GM04503 (cell line): Measurements from ENCODE around the gene ESRRB.

Experiments
- DNase-seq: peaks from one replicate; pipeline ENCODE4 v3.0.0-alpha.2; 2012; ENCODE audit warnings: low read depth

ESRRB gene

GRCh38 chr14:76407449-76408150 is 31.7 kb downstream of the ESRRB start:
- DNase-seq = no peak

- no peak for DNase-seq
Observed at GRCh38 chr14:76408877-76409276, 32.9 kb downstream of the ESRRB start.

GRCh38 chr14:76412501-76412900 is 36.6 kb downstream of the ESRRB start:
- no peak for DNase-seq

GRCh38 chr14:76413106-76413961 is 37.4 kb downstream of the ESRRB start:
- DNase-seq = no peak

- no peak for DNase-seq
Observed at GRCh38 chr14:76413962-76414600, 38.1 kb downstream of the ESRRB start.

- no peak for DNase-seq
Observed at GRCh38 chr14:76419399-76419798, 43.5 kb downstream of the ESRRB start.

GRCh38 chr14:76420827-76421226 is 44.9 kb downstream of the ESRRB start:
- no peak for DNase-seq

GRCh38 chr14:76421662-76422061 is 45.7 kb downstream of the ESRRB start:
- DNase-seq = no peak

GRCh38 chr14:76422662-76423061 is 46.7 kb downstream of the ESRRB start:
- DNase-seq = no peak

- no peak for DNase-seq
Observed at GRCh38 chr14:76423534-76423933, 47.6 kb downstream of the ESRRB start.

- no peak for DNase-seq
Observed at GRCh38 chr14:76424359-76424758, 48.4 kb downstream of the ESRRB start.

- DNase-seq = no peak
Observed at GRCh38 chr14:76426161-76426696, 50.3 kb downstream of the ESRRB start.

GRCh38 chr14:76428611-76429010 is 52.7 kb downstream of the ESRRB start:
- no peak for DNase-seq

- DNase-seq = no peak
Observed at GRCh38 chr14:76430017-76430416, 54.1 kb downstream of the ESRRB start.

- no peak for DNase-seq
Observed at GRCh38 chr14:76430475-76430980, 54.6 kb downstream of the ESRRB start.

- no peak for DNase-seq
Observed at GRCh38 chr14:76431538-76431937, 55.6 kb downstream of the ESRRB start.

GRCh38 chr14:76432827-76433752 is 57.2 kb downstream of the ESRRB start:
- DNase-seq = no peak

- DNase-seq = no peak
Observed at GRCh38 chr14:76434220-76434619, 58.3 kb downstream of the ESRRB start.

GRCh38 chr14:76439237-76439775 is 63.4 kb downstream of the ESRRB start:
- no peak for DNase-seq

- DNase-seq = no peak
Observed at GRCh38 chr14:76446486-76446885, 70.5 kb downstream of the ESRRB start.

- DNase-seq = no peak
Observed at GRCh38 chr14:76446921-76447320, 71.0 kb downstream of the ESRRB start.
